Kasumi-1 (cell line): ENCODE measurements around the gene PAK5.

Experiments
- DNase-seq, 2 experiments: peaks; one replicate each; lab custom pipeline; 2025; lab: John Stamatoyannopoulos, UW

Gene PAK5

GRCh38 chr20:9576695-9577094 is 262.2 kb downstream of the PAK5 start:
- no peak for DNase-seq

- no peak for DNase-seq
Observed at GRCh38 chr20:9575836-9576235, 263.0 kb downstream of the PAK5 start.

GRCh38 chr20:9574776-9575175 is 264.1 kb downstream of the PAK5 start:
- DNase-seq, result no peak

GRCh38 chr20:9574181-9574580 is 264.7 kb downstream of the PAK5 start:
- no peak for DNase-seq

- DNase-seq, result no peak
Observed at GRCh38 chr20:9573335-9574151, 265.3 kb downstream of the PAK5 start.

GRCh38 chr20:9572670-9573069 is 266.2 kb downstream of the PAK5 start:
- no peak for DNase-seq

GRCh38 chr20:9571783-9572182 is 267.1 kb downstream of the PAK5 start:
- no peak for DNase-seq

- no peak for DNase-seq
Observed at GRCh38 chr20:9570612-9571011, 268.3 kb downstream of the PAK5 start.

- DNase-seq, result no peak
Observed at GRCh38 chr20:9566977-9567376, 271.9 kb downstream of the PAK5 start.

- DNase-seq, result no peak
Observed at GRCh38 chr20:9565910-9566550, 272.8 kb downstream of the PAK5 start.

GRCh38 chr20:9557411-9557810 is 281.5 kb downstream of the PAK5 start:
- DNase-seq, result no peak

- DNase-seq, result no peak
Observed at GRCh38 chr20:9555781-9556180, 283.1 kb downstream of the PAK5 start.

- DNase-seq, result no peak
Observed at GRCh38 chr20:9551808-9552550, 286.9 kb downstream of the PAK5 start.

- DNase-seq, result no peak
Observed at GRCh38 chr20:9550871-9551270, 288.0 kb downstream of the PAK5 start.

GRCh38 chr20:9550283-9550682 is 288.6 kb downstream of the PAK5 start:
- DNase-seq, result no peak

GRCh38 chr20:9543214-9543613 is 295.7 kb downstream of the PAK5 start:
- DNase-seq, result no peak

GRCh38 chr20:9535449-9535848 is 303.4 kb downstream of the PAK5 start:
- no peak for DNase-seq

- DNase-seq, result no peak
Observed at GRCh38 chr20:9534025-9534424, 304.9 kb downstream of the PAK5 start.

- DNase-seq, result no peak
Observed at GRCh38 chr20:9532069-9532838, 306.6 kb downstream of the PAK5 start.

- no peak for DNase-seq
Observed at GRCh38 chr20:9531581-9531980, 307.3 kb downstream of the PAK5 start.

- no peak for DNase-seq
Observed at GRCh38 chr20:9523636-9524035, 315.2 kb downstream of the PAK5 start.

- no peak for DNase-seq
Observed at GRCh38 chr20:9520086-9520485, 318.8 kb downstream of the PAK5 start.
